Measurements from ENCODE around the gene MR1.

The MR1 gene

GRCh38 chr1:181064702-181065101 is 30.9 kb downstream of the MR1 start:
- TF ChIP-seq ZNF350 (tag by site-specific recombination; IDR thresholded peaks at IDR 0.05), result no peak
- no peak for TF ChIP-seq ZNF776 (tag by site-specific recombination; IDR thresholded peaks at IDR 0.05; ENCODE audit: borderline replicate concordance)
- TF ChIP-seq ZFP69B (tag by site-specific recombination; IDR thresholded peaks at IDR 0.05), result no peak
- no peak for TF ChIP-seq PRDM6 (tag by site-specific recombination; IDR thresholded peaks at IDR 0.05)
- TF ChIP-seq MYNN (tag by site-specific recombination; IDR thresholded peaks at IDR 0.05; ENCODE audit: borderline replicate concordance), result no peak
- no peak for TF ChIP-seq ZNF155 (tag by site-specific recombination; IDR thresholded peaks at IDR 0.05)
- TF ChIP-seq ZNF423 (tag by site-specific recombination; IDR thresholded peaks at IDR 0.05), result no peak
- TF ChIP-seq ZNF610 (tag by site-specific recombination; IDR thresholded peaks at IDR 0.05; ENCODE audit: borderline replicate concordance), result no peak
- TF ChIP-seq ZNF473 (tag by site-specific recombination; IDR thresholded peaks at IDR 0.05), result no peak
- TF ChIP-seq ZFP41 (tag by site-specific recombination; IDR thresholded peaks at IDR 0.05; ENCODE audit: borderline replicate concordance), result no peak
- no peak for TF ChIP-seq ZNF184 (tag by site-specific recombination; IDR thresholded peaks at IDR 0.05)
- TF ChIP-seq ZNF23 (tag by site-specific recombination; IDR thresholded peaks at IDR 0.05; ENCODE audit: borderline replicate concordance), result no peak
- no peak for TF ChIP-seq ZNF843 (tag by site-specific recombination; IDR thresholded peaks at IDR 0.05)
- TF ChIP-seq ZNF354C (tag by site-specific recombination; IDR thresholded peaks at IDR 0.05; ENCODE audit: borderline replicate concordance, low read depth), result no peak
- TF ChIP-seq ZBTB21 (tag by site-specific recombination; IDR thresholded peaks at IDR 0.05), result no peak
- H3K27ac ChIP-seq (ENCODE audit: extremely low read depth, low read depth, low read length), result no peak overlapping the region
- no peaks in the 10 kb centered on the region for H3K9me3 ChIP-seq (ENCODE audit: control insufficient read depth, insufficient read depth, low read depth, low read length)
- H3K4me1 ChIP-seq (ENCODE audit: control insufficient read depth, insufficient read depth, low read length), result no peaks in the 10 kb centered on the region
- ChIA-PET POLR2A (no interaction called here), CTCF (no interaction called here)
- no peaks in the 10 kb centered on the region for H3K36me3 ChIP-seq (ENCODE audit: control insufficient read depth in 2 of 2, insufficient read depth in 1 of 2, low read length in 2 of 2)
- H3K4me3 ChIP-seq (ENCODE audit: low read depth, low read length), result no peak overlapping the region

DNA sequence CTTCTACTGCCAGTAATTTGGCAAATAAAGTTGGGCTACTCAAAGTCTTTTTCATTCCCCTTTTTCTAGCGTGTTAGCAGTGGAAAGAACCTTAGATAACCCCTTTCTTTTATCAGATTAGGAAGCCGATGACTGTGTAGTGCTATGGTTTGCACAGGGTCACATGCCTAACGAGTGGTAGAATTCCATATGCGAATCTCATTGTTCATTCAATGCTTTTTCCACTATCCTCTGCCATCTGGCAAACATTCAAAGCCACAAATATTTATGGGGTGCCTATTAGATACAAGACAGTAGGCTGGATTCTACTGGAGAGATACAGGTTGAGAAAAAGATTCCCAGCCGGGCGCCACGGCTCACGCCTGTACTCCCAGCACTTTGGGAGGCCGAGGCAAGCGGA is 39.9 kb downstream of the MR1 start:
- ChIA-PET POLR2A (no interaction called here), CTCF (no interaction called here)
- no peaks in the 10 kb centered on the region for H3K9me3 ChIP-seq (ENCODE audit: control insufficient read depth, insufficient read depth, low read depth, low read length)
- H3K27ac ChIP-seq (ENCODE audit: extremely low read depth, low read depth, low read length), result no peak overlapping the region
- TF ChIP-seq ZSCAN30 (tag by site-specific recombination; IDR thresholded peaks at IDR 0.05) (no peak), HIC1 (tag by site-specific recombination; IDR thresholded peaks at IDR 0.05) (no peak), ZNF623 (tag by site-specific recombination; IDR thresholded peaks at IDR 0.05) (no peak), SALL2 (tag by site-specific recombination; IDR thresholded peaks at IDR 0.05; ENCODE audit: borderline replicate concordance) (no peak), ZNF529 (tag by site-specific recombination; IDR thresholded peaks at IDR 0.05; ENCODE audit: insufficient replicate concordance) (no peak), ZNF645 (tag by site-specific recombination; IDR thresholded peaks at IDR 0.05) (no peak), ATF2 (tag by site-specific recombination; IDR thresholded peaks at IDR 0.05; ENCODE audit: low read depth) (no peak), ZNF404 (tag by site-specific recombination; IDR thresholded peaks at IDR 0.05) (no peak), ZNF350 (tag by site-specific recombination; IDR thresholded peaks at IDR 0.05) (no peak), ZNF169 (tag by site-specific recombination; IDR thresholded peaks at IDR 0.05) (no peak)
- TF ChIP-seq, protein P1, sequence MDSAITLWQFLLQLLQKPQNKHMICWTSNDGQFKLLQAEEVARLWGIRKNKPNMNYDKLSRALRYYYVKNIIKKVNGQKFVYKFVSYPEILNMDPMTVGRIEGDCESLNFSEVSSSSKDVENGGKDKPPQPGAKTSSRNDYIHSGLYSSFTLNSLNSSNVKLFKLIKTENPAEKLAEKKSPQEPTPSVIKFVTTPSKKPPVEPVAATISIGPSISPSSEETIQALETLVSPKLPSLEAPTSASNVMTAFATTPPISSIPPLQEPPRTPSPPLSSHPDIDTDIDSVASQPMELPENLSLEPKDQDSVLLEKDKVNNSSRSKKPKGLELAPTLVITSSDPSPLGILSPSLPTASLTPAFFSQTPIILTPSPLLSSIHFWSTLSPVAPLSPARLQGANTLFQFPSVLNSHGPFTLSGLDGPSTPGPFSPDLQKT (IDR thresholded peaks at IDR 0.05; ENCODE audit: borderline replicate concordance, low read depth, low read length), result no peak
- H3K4me3 ChIP-seq (ENCODE audit: low read depth, low read length), result no peak overlapping the region
- no peaks in the 10 kb centered on the region for H3K36me3 ChIP-seq (ENCODE audit: control insufficient read depth in 2 of 2, insufficient read depth in 1 of 2, low read length in 2 of 2)
- H3K4me1 ChIP-seq (ENCODE audit: control insufficient read depth, insufficient read depth, low read length), result no peaks in the 10 kb centered on the region

Measured in HEK293 (cell line).